ENCODE measurements around the gene SARDH. TPM values are rescaled to one million over a fixed set of nuclear protein-coding genes. Genes with fewer than 3 reads are reported as not detected.

SARDH gene
- total RNA-seq, 1 donor from 2014 or later, result 1.8 TPM

DNA sequence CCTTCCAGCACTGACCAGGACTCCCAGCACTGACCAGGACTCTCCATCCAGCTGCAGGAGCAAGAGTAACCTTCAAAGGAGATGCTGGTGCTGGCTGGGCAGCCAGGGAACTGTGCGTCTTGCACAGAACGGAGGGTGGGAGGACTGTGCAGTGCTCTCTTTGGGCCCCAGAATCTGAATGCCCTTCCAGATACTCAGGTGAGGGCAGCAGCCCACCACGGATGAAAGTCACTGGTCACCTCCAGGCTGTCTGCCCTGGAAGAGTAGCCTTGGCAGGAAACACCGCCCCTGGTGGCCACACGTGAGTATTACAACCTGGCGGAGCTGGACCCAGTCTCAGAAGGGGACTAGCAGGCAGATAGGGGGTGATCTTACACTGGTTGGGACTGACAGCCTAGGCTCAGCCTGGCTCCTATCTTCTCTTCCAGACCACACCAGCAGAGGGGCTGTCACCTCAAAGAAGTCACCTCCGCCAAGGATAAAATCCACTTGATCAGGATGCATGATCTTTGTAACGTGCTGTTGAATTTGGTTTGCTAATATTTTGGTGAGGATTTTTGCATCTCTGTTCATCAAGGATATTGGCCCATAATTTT is 4.8 kb upstream of the SARDH start:
- peak; percentile 10 for DNase-seq (ENCODE audit: low read depth)
- TF ChIP-seq, protein P1, sequence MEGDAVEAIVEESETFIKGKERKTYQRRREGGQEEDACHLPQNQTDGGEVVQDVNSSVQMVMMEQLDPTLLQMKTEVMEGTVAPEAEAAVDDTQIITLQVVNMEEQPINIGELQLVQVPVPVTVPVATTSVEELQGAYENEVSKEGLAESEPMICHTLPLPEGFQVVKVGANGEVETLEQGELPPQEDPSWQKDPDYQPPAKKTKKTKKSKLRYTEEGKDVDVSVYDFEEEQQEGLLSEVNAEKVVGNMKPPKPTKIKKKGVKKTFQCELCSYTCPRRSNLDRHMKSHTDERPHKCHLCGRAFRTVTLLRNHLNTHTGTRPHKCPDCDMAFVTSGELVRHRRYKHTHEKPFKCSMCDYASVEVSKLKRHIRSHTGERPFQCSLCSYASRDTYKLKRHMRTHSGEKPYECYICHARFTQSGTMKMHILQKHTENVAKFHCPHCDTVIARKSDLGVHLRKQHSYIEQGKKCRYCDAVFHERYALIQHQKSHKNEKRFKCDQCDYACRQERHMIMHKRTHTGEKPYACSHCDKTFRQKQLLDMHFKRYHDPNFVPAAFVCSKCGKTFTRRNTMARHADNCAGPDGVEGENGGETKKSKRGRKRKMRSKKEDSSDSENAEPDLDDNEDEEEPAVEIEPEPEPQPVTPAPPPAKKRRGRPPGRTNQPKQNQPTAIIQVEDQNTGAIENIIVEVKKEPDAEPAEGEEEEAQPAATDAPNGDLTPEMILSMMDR (IDR thresholded peaks at IDR 0.05; ENCODE audit: insufficient read depth, low read length, poor library complexity, severe bottlenecking), result peak; percentile 98
- Histone ChIP-seq H3K36me3 (ENCODE audit: control insufficient read depth, insufficient read depth, low read length) (no peaks in the 10 kb centered on the region), H3K27me3 (ENCODE audit: control insufficient read depth, insufficient read depth, low read length) (peaks cover 19% of the 10 kb centered on the region), H3K4me3 (ENCODE audit: low read depth, low read length) (no peak overlapping the region)

DNA sequence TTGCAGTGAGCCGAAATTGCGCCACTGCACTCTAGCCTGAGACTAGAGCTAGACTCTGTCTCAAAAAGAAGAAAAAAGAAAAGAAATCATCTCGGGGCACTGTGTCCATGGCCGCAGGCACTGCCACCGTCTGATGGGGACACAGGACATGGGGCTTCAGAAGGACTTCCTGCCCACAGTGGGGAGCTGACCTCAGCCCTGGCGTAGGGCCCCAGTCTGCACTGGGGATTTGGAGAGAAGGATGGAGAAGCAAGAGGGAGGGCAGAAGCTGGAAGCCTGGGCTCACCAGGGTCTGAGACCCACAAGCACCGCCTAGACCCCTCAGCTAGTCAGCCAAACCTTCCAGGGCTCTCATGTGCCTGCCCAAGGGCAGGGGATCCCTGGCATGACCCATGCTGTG is 4.1 kb upstream of the SARDH start:
- H3K36me3 ChIP-seq (ENCODE audit: control insufficient read depth, insufficient read depth, low read length), result no peaks in the 10 kb centered on the region
- TF ChIP-seq, protein P1 (IDR thresholded peaks at IDR 0.05; ENCODE audit: insufficient read depth, low read length, poor library complexity, severe bottlenecking), result no peak
- H3K27me3 ChIP-seq (ENCODE audit: control insufficient read depth, insufficient read depth, low read length), result peaks cover 26% of the 10 kb centered on the region
- no peak for DNase-seq (ENCODE audit: low read depth)
- no peak overlapping the region for H3K4me3 ChIP-seq (ENCODE audit: low read depth, low read length)

DNA sequence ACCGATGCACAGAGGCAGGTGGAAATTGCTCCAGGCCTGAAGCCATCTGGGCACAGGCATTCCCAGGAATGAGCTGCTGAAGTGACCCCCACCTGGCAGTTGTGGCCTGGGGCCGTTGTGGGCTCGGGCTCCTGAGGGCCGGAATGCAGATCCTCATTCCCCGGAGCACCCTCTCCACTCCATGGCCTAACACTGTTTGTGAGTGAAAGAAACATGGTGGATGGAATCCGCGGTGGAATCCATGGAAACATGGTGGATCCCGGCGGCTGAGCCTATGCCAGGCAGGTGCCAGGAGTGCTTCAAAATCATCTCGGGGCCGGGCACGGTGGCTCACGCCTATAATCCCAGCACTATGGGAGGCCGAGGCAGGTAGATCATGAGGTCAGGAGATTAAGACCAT is 3.6 kb upstream of the SARDH start:
- Histone ChIP-seq H3K36me3 (ENCODE audit: control insufficient read depth, insufficient read depth, low read length) (no peaks in the 10 kb centered on the region), H3K4me3 (ENCODE audit: low read depth, low read length) (no peak overlapping the region), H3K27me3 (ENCODE audit: control insufficient read depth, insufficient read depth, low read length) (peaks cover 31% of the 10 kb centered on the region)
- TF ChIP-seq, protein P1 (IDR thresholded peaks at IDR 0.05; ENCODE audit: insufficient read depth, low read length, poor library complexity, severe bottlenecking), result no peak
- DNase-seq (ENCODE audit: low read depth), result no peak

DNA sequence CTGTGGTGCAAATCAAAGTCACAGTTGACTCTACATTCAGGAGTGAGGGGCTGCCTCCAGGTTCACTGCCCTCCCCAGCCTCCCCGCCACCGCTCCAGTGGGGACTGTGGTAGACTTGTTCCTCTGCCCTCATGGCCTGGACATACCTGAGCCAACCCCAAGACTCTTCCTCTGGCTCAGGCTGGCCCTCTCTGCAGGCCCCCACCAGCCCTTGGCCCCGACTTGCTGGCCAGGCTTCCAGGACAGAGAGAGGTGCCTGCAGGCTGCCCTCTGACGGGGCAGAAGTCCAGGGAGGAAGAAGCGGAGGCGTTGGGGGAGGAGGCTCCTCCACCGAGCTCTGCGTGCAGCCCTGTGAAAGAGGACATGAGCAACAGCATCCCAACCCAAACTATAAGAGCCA is 2.8 kb upstream of the SARDH start:
- H3K27me3 ChIP-seq (ENCODE audit: control insufficient read depth, insufficient read depth, low read length), result peaks cover 31% of the 10 kb centered on the region
- no peak for DNase-seq (ENCODE audit: low read depth)
- H3K4me3 ChIP-seq (ENCODE audit: low read depth, low read length), result no peak overlapping the region
- H3K36me3 ChIP-seq (ENCODE audit: control insufficient read depth, insufficient read depth, low read length), result no peaks in the 10 kb centered on the region
- TF ChIP-seq, protein P1 (IDR thresholded peaks at IDR 0.05; ENCODE audit: insufficient read depth, low read length, poor library complexity, severe bottlenecking), result no peak

DNA sequence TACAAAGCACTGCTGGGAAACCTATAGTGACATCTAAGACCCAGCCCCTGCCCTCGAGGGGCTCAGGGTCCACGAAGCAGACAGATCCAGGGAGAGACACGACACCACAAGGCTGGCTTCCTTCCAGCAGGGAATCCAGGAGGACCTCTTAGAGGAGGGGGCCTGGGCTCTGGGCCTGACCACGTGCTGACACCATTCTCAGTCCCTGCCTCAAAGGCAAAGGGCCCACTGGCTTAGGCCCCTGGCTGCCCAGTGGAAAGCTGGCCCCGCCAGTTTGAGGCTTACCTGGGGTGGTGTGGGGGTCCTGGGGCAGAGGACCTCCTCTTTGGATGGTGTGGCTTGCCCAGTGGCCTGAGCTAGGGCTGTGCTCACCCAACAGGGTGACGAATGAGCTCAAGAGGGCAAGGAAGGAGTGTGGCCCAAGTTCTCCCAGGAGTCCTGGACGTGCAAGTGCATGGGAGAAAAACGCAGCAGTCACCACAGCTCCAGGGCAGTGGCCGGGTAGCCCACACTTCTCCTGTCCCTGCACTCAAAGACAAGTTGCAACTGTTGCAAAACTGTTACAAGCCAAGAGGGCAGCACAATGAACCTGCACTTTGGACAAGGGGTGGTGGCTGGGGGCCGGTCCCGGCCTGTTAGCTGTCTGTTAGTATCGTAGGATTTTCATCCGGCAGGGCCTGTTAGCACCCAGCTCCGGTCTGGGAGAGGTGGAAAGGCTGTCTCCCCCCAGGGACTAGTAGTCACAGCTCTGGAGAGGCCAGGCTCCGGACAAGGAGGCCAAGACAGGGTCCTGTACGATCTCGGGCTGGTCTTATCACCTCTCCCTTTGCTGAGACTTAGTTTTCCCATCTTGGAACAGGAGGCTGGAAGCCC is 1.5 kb upstream of the SARDH start:
- H3K36me3 ChIP-seq (ENCODE audit: control insufficient read depth, insufficient read depth, low read length), result no peaks in the 10 kb centered on the region
- no peak overlapping the region for H3K4me3 ChIP-seq (ENCODE audit: low read depth, low read length)
- peaks cover 39% of the 10 kb centered on the region for H3K27me3 ChIP-seq (ENCODE audit: control insufficient read depth, insufficient read depth, low read length)
- TF ChIP-seq, protein P1 (IDR thresholded peaks at IDR 0.05; ENCODE audit: insufficient read depth, low read length, poor library complexity, severe bottlenecking), result no peak
- DNase-seq (ENCODE audit: low read depth), result no peak

Data from kidney epithelial cell (primary cell).